K562 (cell line): ENCODE measurements around the gene PCDH1. TPM values are rescaled to one million over a fixed set of nuclear protein-coding genes. Genes with fewer than 3 reads are reported as not detected.

Source experiments
- polyA plus RNA-seq, 8 experiments: library from polyadenylated mRNA; depleted of rRNA in 4 of 8; stranded (reverse) in 5 of 8; unstranded in 3 of 8; fragments of >200 nt; fragmentation: Nextera tagmentation in 2 of 8; fragmentation: Illumina TruSeq in 1 of 8; extraction: Ambion mirVana in 2 of 8; extraction: Trizol in 1 of 8; gene quantifications; 2 replicates each; pipeline versions ENCODE4 v1.2.1 to v1.2.3, GENCODE V29; 2011 to 2014; ENCODE audit warnings: inconsistent platforms in 1 of 8, missing spikeins in 1 of 8
- total RNA-seq, 7 experiments: library from RNA; depleted of rRNA in 6 of 7; stranded (reverse); fragments of >200 nt in 6 of 7; fragmentation: Illumina TruSeq in 2 of 7; extraction: Trizol in 2 of 7; gene quantifications; 2 replicates each; pipeline versions ENCODE4 v1.2.1 to v1.2.3, GENCODE V29; 2011 to 2021; ENCODE audit warnings: low replicate concordance in 1 of 7
- TF ChIP-seq, protein P1 (sequence below), 3 experiments: IDR thresholded peaks in 2 of 3; conservative IDR thresholded peaks in 1 of 3; 2 replicates each; pipeline ENCODE4 v1.5.1; 2011 to 2012; ENCODE audit warnings: low read length in 3 of 3, mild to moderate bottlenecking in 3 of 3, control low read depth in 2 of 3, improper control_type of control experiment in 1 of 3, inconsistent platforms in 1 of 3, low read depth in 1 of 3, mixed read lengths in 1 of 3, moderate library complexity in 1 of 3; ENCODE audit not compliant: insufficient read depth in 2 of 3
- TF ChIP-seq, protein P2 (sequence below): fragments of 250-450 bp; sonication (Bioruptor Pico); IDR thresholded peaks from 2 replicates; pipeline ENCODE4 v1.4.0; 2020
- TF ChIP-seq, protein P3 (sequence below): sonication (generic); formaldehyde crosslinking; IDR thresholded peaks from 2 replicates; pipeline ENCODE4 v1.8.1; 2023; ENCODE audit warnings: mild to moderate bottlenecking, missing genetic modification reagents

Gene PCDH1
- total and polyA plus RNA-seq, 9 of the 15 experiments (the other 6 are each of a cell fraction or from before 2014, with no cell fraction given): 0.11 to 3.6 (median 1.9) TPM; not detected in 1

DNA sequence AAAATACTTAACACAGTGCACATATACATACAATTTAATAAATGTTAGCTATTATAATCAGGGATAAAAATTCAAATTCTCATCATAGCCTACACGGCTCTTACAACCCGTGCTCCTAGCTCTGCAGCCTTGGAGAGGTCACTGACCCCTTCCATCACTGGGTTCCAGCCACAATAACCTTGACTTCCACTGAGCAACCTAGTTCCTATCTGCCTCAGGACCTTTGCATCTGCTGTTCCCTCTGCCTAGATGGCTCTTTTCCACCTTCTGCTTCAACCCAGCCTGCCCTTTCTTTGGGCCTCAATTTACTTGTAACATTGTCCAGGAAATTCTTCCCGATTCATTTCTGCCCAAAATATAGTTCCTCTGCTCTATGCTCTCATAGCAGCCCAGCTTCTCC is 36.6 kb upstream of the PCDH1 start (continued):
- TF ChIP-seq, protein P1, sequence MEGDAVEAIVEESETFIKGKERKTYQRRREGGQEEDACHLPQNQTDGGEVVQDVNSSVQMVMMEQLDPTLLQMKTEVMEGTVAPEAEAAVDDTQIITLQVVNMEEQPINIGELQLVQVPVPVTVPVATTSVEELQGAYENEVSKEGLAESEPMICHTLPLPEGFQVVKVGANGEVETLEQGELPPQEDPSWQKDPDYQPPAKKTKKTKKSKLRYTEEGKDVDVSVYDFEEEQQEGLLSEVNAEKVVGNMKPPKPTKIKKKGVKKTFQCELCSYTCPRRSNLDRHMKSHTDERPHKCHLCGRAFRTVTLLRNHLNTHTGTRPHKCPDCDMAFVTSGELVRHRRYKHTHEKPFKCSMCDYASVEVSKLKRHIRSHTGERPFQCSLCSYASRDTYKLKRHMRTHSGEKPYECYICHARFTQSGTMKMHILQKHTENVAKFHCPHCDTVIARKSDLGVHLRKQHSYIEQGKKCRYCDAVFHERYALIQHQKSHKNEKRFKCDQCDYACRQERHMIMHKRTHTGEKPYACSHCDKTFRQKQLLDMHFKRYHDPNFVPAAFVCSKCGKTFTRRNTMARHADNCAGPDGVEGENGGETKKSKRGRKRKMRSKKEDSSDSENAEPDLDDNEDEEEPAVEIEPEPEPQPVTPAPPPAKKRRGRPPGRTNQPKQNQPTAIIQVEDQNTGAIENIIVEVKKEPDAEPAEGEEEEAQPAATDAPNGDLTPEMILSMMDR (IDR thresholded peaks at IDR 0.05 in 2 of 3, conservative IDR thresholded peaks at IDR 0.05 in 1 of 3; ENCODE audit: insufficient read depth in 2 of 3, low read depth in 1 of 3, low read length in 3 of 3): no peak
- TF ChIP-seq, protein P2, sequence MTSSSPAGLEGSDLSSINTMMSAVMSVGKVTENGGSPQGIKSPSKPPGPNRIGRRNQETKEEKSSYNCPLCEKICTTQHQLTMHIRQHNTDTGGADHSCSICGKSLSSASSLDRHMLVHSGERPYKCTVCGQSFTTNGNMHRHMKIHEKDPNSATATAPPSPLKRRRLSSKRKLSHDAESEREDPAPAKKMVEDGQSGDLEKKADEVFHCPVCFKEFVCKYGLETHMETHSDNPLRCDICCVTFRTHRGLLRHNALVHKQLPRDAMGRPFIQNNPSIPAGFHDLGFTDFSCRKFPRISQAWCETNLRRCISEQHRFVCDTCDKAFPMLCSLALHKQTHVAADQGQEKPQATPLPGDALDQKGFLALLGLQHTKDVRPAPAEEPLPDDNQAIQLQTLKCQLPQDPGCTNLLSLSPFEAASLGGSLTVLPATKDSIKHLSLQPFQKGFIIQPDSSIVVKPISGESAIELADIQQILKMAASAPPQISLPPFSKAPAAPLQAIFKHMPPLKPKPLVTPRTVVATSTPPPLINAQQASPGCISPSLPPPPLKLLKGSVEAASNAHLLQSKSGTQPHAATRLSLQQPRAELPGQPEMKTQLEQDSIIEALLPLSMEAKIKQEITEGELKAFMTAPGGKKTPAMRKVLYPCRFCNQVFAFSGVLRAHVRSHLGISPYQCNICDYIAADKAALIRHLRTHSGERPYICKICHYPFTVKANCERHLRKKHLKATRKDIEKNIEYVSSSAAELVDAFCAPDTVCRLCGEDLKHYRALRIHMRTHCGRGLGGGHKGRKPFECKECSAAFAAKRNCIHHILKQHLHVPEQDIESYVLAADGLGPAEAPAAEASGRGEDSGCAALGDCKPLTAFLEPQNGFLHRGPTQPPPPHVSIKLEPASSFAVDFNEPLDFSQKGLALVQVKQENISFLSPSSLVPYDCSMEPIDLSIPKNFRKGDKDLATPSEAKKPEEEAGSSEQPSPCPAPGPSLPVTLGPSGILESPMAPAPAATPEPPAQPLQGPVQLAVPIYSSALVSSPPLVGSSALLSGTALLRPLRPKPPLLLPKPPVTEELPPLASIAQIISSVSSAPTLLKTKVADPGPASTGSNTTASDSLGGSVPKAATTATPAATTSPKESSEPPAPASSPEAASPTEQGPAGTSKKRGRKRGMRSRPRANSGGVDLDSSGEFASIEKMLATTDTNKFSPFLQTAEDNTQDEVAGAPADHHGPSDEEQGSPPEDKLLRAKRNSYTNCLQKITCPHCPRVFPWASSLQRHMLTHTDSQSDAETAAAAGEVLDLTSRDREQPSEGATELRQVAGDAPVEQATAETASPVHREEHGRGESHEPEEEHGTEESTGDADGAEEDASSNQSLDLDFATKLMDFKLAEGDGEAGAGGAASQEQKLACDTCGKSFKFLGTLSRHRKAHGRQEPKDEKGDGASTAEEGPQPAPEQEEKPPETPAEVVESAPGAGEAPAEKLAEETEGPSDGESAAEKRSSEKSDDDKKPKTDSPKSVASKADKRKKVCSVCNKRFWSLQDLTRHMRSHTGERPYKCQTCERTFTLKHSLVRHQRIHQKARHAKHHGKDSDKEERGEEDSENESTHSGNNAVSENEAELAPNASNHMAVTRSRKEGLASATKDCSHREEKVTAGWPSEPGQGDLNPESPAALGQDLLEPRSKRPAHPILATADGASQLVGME (CRISPR knock-in tag): no peak
- TF ChIP-seq, protein P3, sequence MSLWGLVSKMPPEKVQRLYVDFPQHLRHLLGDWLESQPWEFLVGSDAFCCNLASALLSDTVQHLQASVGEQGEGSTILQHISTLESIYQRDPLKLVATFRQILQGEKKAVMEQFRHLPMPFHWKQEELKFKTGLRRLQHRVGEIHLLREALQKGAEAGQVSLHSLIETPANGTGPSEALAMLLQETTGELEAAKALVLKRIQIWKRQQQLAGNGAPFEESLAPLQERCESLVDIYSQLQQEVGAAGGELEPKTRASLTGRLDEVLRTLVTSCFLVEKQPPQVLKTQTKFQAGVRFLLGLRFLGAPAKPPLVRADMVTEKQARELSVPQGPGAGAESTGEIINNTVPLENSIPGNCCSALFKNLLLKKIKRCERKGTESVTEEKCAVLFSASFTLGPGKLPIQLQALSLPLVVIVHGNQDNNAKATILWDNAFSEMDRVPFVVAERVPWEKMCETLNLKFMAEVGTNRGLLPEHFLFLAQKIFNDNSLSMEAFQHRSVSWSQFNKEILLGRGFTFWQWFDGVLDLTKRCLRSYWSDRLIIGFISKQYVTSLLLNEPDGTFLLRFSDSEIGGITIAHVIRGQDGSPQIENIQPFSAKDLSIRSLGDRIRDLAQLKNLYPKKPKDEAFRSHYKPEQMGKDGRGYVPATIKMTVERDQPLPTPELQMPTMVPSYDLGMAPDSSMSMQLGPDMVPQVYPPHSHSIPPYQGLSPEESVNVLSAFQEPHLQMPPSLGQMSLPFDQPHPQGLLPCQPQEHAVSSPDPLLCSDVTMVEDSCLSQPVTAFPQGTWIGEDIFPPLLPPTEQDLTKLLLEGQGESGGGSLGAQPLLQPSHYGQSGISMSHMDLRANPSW (CRISPR knock-in tag): no peak
- TF ChIP-seq, all 486 proteins: peak for 3
